OCI-LY7 (cell line): ENCODE measurements around the gene CHST7. TPM values are rescaled to one million over a fixed set of nuclear protein-coding genes. Genes with fewer than 3 reads are reported as not detected.
"Not testable (repeated sequence)": the region's sequence is repeated elsewhere in the genome, so short reads cannot be mapped to it uniquely, and the experiment has no call there.

Experiments used
- Bru-seq: library from RNA; stranded (reverse); fragments of 400-500 nt; gene quantifications from one replicate; lab custom pipeline; 2021; lab: Mats Ljungman, UMichigan
- BruChase-seq, 2 experiments: library from RNA; stranded (reverse); fragments of 400-500 nt; gene quantifications; one replicate each; lab custom pipeline; 2021; lab: Mats Ljungman, UMichigan
- BruUV-seq: library from RNA; stranded (reverse); fragments of 400-500 nt; replicated peaks from 2 replicates; lab custom pipeline; 2021; lab: Mats Ljungman, UMichigan
- CTCF ChIA-PET: fragments of 300-600 bp; sonication (Branson Sonifier 250); formaldehyde crosslinking; loops from one replicate; lab custom pipeline; 2022; ENCODE audit warnings: antibody characterized with exemption; ENCODE audit not compliant: unreplicated experiment; lab: Charles Lee
- POLR2A ChIA-PET: fragments of 300-600 bp; sonication (Branson Sonifier 250); formaldehyde crosslinking; loops from one replicate; lab custom pipeline; 2022; ENCODE audit warnings: antibody characterized with exemption; lab: Charles Lee
- DNase-seq: peaks from one replicate; pipeline ENCODE4 v3.0.0-alpha.2; 2015; ENCODE audit warnings: low spot score
- H2AFZ ChIP-seq: fragments of 200-600 bp; sonication (generic), shearing (Covaris generic); 2 replicates; pipeline ENCODE4 v1.6.1; 2014; ENCODE audit warnings: mild to moderate bottlenecking, antibody characterized with exemption, low read length, moderate library complexity
- H3K27ac ChIP-seq: fragments of 200-600 bp; sonication (generic); 2 replicates; pipeline ENCODE4 v1.5.1; 2014; ENCODE audit warnings: mixed run types, low read depth, mild to moderate bottlenecking, moderate library complexity, low read length, inconsistent platforms; ENCODE audit not compliant: poor library complexity, severe bottlenecking
- H3K36me3 ChIP-seq: fragments of 200-600 bp; sonication (generic); 2 replicates; pipeline ENCODE4 v1.6.1; 2014; ENCODE audit warnings: mild to moderate bottlenecking, antibody characterized with exemption, low read length, moderate library complexity, mixed read lengths; ENCODE audit not compliant: insufficient read depth
- H3K4me1 ChIP-seq: fragments of 200-600 bp; sonication (generic); 2 replicates; pipeline ENCODE4 v1.5.1; 2014; ENCODE audit warnings: mild to moderate bottlenecking, low read length; ENCODE audit not compliant: insufficient read depth, poor library complexity, severe bottlenecking
- H3K4me2 ChIP-seq: fragments of 200-600 bp; sonication (generic); 2 replicates; pipeline ENCODE4 v1.6.1; 2014; ENCODE audit warnings: mild to moderate bottlenecking, low read length
- H3K4me3 ChIP-seq: fragments of 200-600 bp; sonication (generic); 2 replicates; pipeline ENCODE4 v1.5.1; 2014; ENCODE audit warnings: mild to moderate bottlenecking, low read depth, low read length; ENCODE audit not compliant: poor library complexity, severe bottlenecking
- H3K79me2 ChIP-seq: fragments of 200-600 bp; sonication (generic); 2 replicates; pipeline ENCODE4 v1.6.1; 2016; ENCODE audit warnings: low read depth, mild to moderate bottlenecking, low read length, moderate library complexity, mixed read lengths; ENCODE audit not compliant: insufficient read depth
- H3K9me2 ChIP-seq: fragments of 200-600 bp; sonication (generic); 2 replicates; pipeline ENCODE4 v1.6.1; 2016; ENCODE audit warnings: mild to moderate bottlenecking, low read length, mixed read lengths; ENCODE audit not compliant: insufficient read depth
- H3K9me3 ChIP-seq: fragments of 200-600 bp; sonication (generic); 2 replicates; pipeline ENCODE4 v1.6.1; 2014; ENCODE audit warnings: mild to moderate bottlenecking, mixed run types, low read length, mixed read lengths
- H4K20me1 ChIP-seq: fragments of 200-600 bp; sonication (generic); 2 replicates; pipeline ENCODE4 v1.6.1; 2014; ENCODE audit warnings: mild to moderate bottlenecking, antibody characterized with exemption, low read length, moderate library complexity, mixed read lengths; ENCODE audit not compliant: insufficient read depth
- CTCF ChIP-seq: fragments of 200-600 bp; sonication (generic); conservative IDR thresholded peaks from 2 replicates; pipeline ENCODE4 v1.5.1; 2014; ENCODE audit warnings: mild to moderate bottlenecking, antibody characterized with exemption, low read length, moderate library complexity, mixed read lengths
- EZH2phosphoT487 ChIP-seq: fragments of 200-600 bp; sonication (generic); IDR thresholded peaks from 2 replicates; pipeline ENCODE4 v1.6.1; 2018; ENCODE audit warnings: low read depth, borderline replicate concordance, mild to moderate bottlenecking, mixed run types, antibody characterized with exemption, low read length, moderate library complexity, mixed read lengths
- intact Hi-C: fragments of 100-400 bp; cut with micrococcal nuclease; formaldehyde crosslinking; loops from one replicate; pipeline ENCODE4 v1.10.0; 2022; ENCODE audit not compliant: unreplicated experiment
- long read RNA-seq: library from polyadenylated mRNA; stranded (forward); transcript quantifications from one replicate; pipeline ENCODE4 v2.0.0, GENCODE V29; 2022
- total RNA-seq, 2 experiments: library from RNA; depleted of rRNA in 1 of 2; stranded (reverse); fragments of >200 nt in 1 of 2; shearing (Covaris generic) in 1 of 2; gene quantifications; 2 replicates each; pipeline ENCODE4 v1.2.3, GENCODE V29; 2014 to 2022

CHST7 gene
- total RNA-seq (2014; rRNA removed; shearing (Covaris generic)): 5.3 and 7.5 TPM in 2 replicates
- total RNA-seq (2022): 2.0 and 2.8 TPM in 2 replicates
- percentile 52 among the genes with signal in this experiment for Bru-seq, nascent RNA
- percentile 49 among the genes with signal in this experiment for BruChase-seq, experiment 1, labeled RNA remaining after a 6-hour chase
- BruChase-seq, experiment 2, labeled RNA remaining after a 2-hour chase: percentile 51 among the genes with signal in this experiment
- long read RNA-seq, transcript CHST7-201 (2 exons, 2,289 nt): major isoform, 9 of 9 reads
- long read RNA-seq, partial matches to known transcripts: 0 of 9 reads
- long read RNA-seq, other reads (novel, unspliced or antisense): 0 of 9 reads

- BruUV-seq: no TSS peak
- Histone ChIP-seq H3K4me3 (peak within 1 kb of the TSS; percentile 74), H3K79me2 (peaks cover 8% of the 10 kb centered on the region; the same call in 1 of the 2 replicates), H3K4me2 (peak within 1 kb of the TSS; percentile 76), H3K36me3 (peaks cover 5% of the 10 kb centered on the region; the same call in 1 of the 2 replicates), H3K4me1 (peaks cover 33% of the 10 kb centered on the region), H4K20me1 (no peaks in the 10 kb centered on the region), H2AFZ (peak within 1 kb of the TSS; percentile 59), H3K9me3 (no peaks in the 10 kb centered on the region), H3K9me2 (no peaks in the 10 kb centered on the region), H3K27ac (peak within 1 kb of the TSS; percentile 80)
- POLR2A ChIA-PET: interaction anchor here (0.7 kb wide), 1 partner anchor 136 kb away, joined by 3 read pairs; no protein-coding TSS in a partner anchor
- TF ChIP-seq CTCF: peak; percentile 70
- no peak for TF ChIP-seq EZH2phosphoT487
- CTCF ChIA-PET: no interaction called here
- intact Hi-C loops: loop anchor here (5.0 kb wide), 1 partner anchor 184 kb away; the partner anchor contains the start of gene SLC9A7
- peak; percentile 77 for DNase-seq
Measured at GRCh38 chrX:46573331-46573891, at the start of gene CHST7. CHST7 (plus strand) TSS chrX:46573765; CDS start chrX:46573932, 167 bp downstream.

DNA sequence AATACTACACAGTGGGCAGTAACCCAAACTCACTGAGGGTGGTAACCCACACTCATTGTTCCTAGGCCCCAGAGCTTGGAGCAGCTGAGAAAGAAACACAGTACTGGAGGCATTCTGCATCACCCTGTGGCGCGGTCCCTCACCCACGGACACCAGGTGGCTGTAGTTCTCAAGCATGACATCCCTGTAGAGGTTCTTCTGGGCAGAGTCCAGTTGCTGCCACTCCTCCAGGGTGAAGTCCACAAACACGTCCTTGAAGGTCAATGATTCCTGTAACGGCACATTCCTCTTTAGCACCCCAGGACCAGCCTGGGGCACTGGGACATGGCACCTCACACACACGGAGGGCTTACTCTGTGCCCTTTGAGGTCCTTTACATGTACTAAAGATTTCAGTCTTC lies 44.9 kb upstream of the CHST7 start:
- H3K4me2 ChIP-seq, POLR2A ChIA-PET, H3K36me3 ChIP-seq, BruUV-seq, CTCF ChIA-PET, intact Hi-C loops, H3K27ac ChIP-seq, H3K79me2 ChIP-seq, H4K20me1 ChIP-seq, H2AFZ ChIP-seq, H3K4me1 ChIP-seq, DNase-seq, H3K9me3 ChIP-seq, H3K9me2 ChIP-seq, H3K4me3 ChIP-seq: not testable (repeated sequence)

GRCh38 chrX:46529740-46530403 lies 43.7 kb upstream of the CHST7 start:
- DNase-seq, intact Hi-C loops, H3K79me2 ChIP-seq, H4K20me1 ChIP-seq, H3K4me1 ChIP-seq, CTCF ChIA-PET, H3K9me2 ChIP-seq, H3K36me3 ChIP-seq, H2AFZ ChIP-seq, H3K4me3 ChIP-seq, BruUV-seq, H3K9me3 ChIP-seq, H3K27ac ChIP-seq, H3K4me2 ChIP-seq: not testable (repeated sequence)
- POLR2A ChIA-PET: interaction anchor here (0.6 kb wide), 1 partner anchor 303 kb away, joined by 3 read pairs; no protein-coding TSS in a partner anchor

DNA sequence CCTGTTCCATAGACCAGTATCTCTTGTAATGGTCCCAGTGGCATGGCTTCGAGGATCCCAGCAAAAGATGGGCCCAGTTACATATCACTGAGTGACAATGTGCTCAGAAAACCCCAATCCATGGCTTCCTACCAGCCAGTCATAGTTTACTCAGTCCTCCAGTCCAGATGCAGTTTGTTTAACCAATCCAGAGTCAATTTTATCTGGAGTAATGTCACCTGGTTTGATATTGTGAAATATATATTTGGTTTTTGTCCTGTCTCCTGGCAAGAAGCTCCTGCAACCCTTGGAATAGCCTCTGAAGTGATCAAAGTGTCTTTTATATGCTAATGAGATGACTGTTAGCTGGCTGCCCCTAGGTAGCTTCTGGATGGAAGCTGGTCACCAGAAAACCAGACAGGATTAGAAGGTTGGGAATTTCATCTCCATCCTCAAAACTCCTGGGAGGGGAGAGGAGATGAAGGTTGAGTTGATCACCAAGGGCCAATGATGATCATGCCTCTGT lies 43.1 kb upstream of the CHST7 start:
- H2AFZ ChIP-seq, H3K36me3 ChIP-seq, H3K4me1 ChIP-seq, CTCF ChIA-PET, H4K20me1 ChIP-seq, H3K27ac ChIP-seq, H3K4me3 ChIP-seq, DNase-seq, H3K9me2 ChIP-seq, H3K79me2 ChIP-seq, H3K9me3 ChIP-seq, intact Hi-C loops, BruUV-seq, H3K4me2 ChIP-seq, POLR2A ChIA-PET: not testable (repeated sequence)
